ENCODE data around the gene UPK3BL1.
"Not testable (repeated sequence)": the region's sequence is repeated elsewhere in the genome, so short reads cannot be mapped to it uniquely, and the experiment has no call there.

UPK3BL1 gene, protein sequence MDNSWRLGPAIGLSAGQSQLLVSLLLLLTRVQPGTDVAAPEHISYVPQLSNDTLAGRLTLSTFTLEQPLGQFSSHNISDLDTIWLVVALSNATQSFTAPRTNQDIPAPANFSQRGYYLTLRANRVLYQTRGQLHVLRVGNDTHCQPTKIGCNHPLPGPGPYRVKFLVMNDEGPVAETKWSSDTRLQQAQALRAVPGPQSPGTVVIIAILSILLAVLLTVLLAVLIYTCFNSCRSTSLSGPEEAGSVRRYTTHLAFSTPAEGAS

DNA sequence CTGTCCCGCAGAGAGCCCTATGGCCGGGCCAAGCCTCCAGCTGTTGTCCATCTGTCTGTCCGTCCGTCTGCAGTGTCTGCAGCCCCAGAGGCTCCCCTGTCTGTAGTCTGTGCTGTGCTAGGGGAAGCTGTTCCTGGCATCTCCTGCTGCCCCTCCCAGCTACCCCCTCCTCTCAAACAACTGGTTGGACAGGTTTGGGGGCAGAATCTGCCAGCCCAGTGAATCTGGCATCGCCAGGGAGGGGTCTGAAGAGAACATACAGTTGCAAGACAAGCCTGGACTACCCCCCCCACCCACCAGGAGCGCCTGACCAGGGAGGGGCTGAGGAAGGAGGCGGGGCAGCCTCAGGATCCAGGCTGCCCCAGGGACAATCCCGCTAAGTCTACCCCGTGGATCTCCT, at the start of gene UPK3BL1:
UPK3BL1 (minus strand) TSS at position 101 of the 400 bp plus-strand sequence; CDS start at position 51, 50 bp downstream.
- DNase-seq (ENCODE audit: low spot score) = not testable (repeated sequence)

DNA sequence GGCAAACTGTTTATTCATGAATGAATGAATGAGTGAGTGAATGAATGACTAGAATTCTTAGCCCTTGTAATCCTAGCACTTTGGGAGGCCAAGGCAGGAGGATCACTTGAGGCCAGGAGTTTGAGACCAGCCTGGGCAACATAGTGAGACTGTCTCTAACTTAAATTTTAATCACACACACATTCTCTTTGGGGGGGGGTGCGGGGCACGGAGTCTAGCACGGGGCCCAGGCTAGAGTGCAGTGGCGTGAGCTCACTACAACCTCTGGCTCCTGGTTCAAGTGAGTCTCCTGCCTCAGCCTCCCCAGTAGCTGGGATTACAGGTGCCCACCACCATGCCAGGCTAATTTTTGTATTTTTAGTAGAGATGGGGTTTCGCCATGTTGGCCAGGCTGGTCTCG, 48.0 kb upstream of the UPK3BL1 start:
- not testable (repeated sequence) for DNase-seq (ENCODE audit: low spot score)

DNA sequence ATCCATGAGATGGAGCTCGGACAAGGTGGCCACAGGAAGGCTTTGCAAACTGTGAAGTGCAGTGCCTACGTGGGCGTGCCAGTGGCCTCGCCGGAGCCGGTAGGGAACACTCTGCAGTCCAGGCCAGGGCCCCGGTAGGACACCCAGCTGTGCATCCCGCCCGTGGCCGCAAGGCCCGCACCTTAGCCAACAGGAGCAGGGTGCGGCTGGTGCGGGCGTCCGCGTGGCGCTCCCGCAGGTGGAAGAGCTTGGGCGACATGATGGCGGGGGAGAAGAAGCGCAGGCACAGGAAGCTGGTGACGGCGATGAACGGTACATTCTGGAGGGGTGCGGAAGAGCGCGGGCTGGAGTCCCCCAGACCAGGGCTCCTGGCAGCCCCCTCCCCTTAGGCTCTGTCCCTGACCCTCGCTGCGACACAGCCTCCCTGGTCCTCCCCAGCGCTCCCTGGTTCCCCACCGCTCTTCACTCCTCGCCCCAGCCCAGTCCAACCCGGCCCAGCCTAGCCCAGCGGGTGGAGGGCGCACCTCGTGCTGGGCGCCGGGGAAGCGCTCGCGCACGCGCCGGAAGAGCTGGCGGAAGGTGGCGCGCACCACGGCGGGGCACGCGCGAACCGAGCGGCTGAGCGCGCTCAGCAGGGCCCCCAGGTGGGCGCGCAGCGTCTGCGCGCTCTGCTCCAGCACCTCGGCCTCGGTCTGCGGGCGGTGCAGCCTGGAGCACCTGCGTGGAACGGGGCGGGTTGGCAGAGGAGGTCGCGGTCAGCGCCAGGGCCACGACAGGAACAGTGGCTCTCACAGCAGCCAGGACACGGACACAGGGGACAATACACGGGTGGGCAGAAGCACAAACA, 47.1 kb upstream of the UPK3BL1 start:
- DNase-seq (ENCODE audit: low spot score) = not testable (repeated sequence)

DNA sequence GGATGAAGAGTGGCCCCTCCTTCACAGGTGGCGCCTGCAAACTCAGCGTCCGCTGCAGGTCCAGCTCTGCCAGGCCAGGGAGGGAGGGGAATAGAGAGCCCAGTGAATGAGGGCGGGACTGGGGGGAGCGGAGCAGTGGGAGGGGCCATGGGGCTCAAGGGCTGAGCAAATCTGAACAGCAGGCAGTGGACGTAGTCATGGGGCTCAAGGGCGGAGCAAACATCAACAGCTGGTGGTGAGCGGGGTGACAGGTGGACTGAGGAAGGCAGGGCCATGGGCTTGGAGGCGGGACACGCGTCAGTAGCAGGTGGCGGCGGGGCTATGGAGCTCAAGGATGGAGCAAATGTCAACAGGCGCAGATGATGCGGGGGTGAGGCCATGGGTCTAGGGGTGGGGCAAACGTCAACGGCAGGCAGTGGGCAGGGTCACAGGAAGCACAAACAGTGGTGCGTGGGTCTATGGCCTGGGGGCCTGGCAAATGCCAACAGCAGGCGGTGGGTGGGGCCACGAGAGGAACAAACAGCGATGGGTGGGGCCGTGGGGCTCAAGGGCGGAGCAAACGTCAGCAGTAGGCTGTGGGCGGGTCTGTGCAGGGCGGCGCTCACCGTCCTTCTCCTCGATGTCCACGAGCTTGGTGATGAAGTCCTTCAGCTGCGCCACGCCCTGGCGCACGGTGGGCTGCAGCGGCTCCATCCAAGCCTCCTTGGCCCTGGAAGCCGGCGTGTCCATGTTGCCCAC, 45.9 kb upstream of the UPK3BL1 start:
- DNase-seq (ENCODE audit: low spot score) = not testable (repeated sequence)

DNA sequence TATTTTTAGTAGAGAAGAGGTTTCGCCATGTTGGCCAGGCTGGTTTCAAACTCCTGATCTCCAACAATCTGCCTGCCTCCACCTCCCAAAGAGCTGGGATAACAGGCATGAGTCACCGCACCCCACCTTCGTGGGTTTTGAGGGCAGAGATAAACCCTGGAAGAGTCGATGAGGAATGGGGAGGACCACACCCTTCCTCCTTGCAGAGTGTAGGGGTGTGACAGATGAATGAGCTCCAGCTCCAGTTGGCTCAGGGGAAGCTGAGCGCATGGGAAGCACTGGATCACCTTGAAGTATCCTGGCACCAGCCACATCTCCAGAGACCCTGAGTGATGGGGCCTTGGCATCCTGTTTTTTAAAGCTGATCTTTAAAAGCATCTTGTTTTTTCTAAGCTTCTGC, 40.0 kb upstream of the UPK3BL1 start:
- not testable (repeated sequence) for DNase-seq (ENCODE audit: low spot score)

DNA sequence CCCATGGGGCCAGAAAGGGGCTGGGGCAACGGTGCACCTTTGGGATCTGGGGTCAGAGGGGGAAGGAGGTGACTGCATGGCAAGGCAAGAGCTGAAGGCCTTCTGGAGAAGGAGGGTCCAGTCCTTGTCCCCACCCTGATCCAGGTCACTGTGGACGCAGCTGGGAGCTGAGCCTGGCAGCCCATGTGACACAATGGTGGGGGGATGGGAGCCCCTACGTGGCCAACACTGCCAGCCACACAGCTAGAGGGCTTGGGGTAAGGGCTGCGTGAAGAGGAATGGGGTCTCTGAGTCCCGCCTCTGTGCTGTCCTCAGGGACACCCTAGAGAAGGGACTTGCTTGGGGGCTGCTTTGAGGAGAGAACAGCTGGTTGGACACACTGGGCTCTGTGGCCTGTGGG, 38.2 kb upstream of the UPK3BL1 start:
- not testable (repeated sequence) for DNase-seq (ENCODE audit: low spot score)

DNA sequence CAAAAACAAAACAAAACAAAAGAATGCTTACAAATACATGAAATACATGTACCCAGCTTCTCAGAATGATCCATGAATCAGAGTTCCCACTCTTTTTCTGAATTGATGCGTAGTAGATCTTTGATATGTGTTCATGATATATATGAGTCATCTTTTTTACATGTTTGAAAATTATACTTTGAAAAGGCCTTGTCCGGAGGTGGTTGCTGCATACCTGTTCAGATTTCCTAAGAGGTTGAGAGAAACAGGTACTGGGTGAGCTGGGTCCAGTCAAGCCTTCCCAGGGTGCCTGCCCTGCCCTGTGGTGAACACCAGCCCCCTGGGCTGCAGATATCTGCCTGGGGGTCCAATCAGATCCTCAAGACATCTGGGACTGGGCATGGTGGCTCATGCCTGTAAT, 33.0 kb upstream of the UPK3BL1 start:
- not testable (repeated sequence) for DNase-seq (ENCODE audit: low spot score)

DNA sequence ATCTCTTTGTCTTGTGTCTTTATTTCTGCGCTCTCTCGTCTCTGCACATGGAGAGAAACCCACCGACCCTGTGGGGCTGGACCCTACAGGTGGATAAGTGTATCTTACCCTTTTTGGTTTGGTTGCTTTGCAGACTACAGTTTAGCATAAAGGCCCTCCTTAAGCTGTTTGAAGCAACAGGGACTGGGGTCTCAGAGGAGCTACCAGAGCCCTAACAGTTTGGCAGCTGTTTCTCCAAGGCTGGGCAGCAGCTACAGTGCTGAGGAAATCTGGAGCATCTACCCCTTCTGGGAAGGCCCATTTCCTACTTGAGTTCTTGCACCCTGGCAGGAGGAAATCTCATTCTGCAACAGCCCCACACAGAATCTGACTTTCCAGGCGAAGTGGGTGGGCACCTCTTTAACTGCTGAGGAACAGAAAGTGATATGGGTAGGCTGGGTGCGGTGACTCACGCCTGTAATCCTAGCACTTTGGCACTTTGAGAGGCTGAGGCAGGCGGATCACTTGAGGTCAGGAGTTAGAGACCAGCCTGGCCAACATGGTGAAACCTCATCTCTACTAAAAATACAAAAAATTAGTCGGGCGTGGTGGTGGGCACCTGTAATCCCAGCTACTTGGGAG, 31.0 kb upstream of the UPK3BL1 start:
- not testable (repeated sequence) for DNase-seq (ENCODE audit: low spot score)

DNA sequence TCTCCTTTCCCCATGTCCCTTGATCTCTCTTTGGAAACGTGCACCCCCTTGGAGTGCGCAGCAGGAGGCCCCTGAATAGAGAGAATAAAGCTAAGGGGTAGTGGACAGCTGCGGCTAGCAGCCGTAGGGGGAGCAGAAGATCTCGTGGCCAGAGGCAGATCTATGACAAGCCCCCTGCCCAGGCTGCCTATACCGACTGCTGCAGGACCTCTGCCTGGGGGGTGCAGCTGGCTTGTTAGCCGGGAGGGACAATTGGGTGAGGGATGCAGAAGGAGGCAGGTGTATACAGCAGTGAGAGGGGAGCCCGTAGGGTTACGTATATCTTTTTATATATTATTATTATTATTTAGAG, 29.3 kb upstream of the UPK3BL1 start:
- not testable (repeated sequence) for DNase-seq (ENCODE audit: low spot score)

DNA sequence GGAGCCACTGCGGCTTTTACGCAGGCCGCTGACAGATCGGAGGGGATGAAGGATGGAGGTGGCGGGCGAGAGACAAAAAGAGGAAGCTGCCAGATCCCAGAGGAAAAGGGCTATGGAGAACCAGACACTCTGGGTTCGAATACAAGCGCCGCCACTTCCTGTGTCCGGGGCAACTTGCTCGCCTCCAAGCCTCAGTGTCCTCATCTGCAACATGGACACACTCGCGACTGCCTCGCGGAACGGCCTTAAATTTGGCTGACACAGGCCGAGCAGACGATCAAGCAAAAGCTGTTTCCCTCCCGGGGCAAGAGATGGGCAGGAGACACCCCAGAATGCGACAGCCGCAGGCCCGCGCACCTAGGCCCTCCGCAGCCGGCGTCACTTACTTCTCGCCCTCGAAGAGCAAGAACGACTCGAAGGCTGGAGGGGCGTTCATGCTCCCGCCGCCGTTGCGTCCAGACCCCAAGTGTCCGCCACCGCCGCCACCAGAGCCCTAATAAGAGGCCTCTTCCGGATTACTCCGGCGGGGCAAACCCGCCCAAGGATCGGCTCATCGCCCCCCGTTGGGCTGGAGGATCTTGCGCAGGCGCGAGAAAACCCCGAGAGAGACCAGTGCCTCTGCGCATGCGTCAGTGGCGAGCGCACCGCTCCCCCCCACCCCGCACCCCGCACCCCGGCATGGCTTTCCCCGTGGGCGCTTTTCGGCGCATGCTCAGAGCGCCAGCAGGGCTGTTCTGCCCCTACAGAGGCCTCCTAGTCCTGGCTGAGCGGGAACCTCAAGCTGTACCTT, 28.8 kb upstream of the UPK3BL1 start, which contains the start of gene POLR2J2:
POLR2J2 (minus strand) TSS at position 498 of the 790 bp plus-strand sequence; CDS start at position 436, 62 bp downstream.
- not testable (repeated sequence) for DNase-seq (ENCODE audit: low spot score)

DNA sequence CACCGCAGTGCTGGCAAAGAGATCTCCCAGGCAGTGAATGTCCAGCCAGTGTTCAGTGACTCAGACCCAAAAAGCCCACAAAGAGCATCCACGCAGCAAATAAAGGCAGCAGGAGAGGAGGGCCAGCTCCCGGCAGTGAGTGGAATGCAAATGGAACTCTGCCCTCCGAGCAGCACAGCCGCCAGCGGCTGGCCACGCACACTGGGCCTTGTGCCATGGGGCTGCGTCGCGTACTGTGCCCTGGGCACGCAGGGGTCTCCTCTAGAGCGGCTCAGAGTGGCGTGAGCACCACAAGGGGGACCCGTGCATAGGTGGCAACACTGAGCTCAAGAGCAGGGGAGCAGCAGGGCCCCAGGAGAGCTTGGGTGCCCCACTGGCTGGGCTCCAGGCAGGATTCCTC, 24.9 kb upstream of the UPK3BL1 start:
- DNase-seq (ENCODE audit: low spot score) = not testable (repeated sequence)

DNA sequence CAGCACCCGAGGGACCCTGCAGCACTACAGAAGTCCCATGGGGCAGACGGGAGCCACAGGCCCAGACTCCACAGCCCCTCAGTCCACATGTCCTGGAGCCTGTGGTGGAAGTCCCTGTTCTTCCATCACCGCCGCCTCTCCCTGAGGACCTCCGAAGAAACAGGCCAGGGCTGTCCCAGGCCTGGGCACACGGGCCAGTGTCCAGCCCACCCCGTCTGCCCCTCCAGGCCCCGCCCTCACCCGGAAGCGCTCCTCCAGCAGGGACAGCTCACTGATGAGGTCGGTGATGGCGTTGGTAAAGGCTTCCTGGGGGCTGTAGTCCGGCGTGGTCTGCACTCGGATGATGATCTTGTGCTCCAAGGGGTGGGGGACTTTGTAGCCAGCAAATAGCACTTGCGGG, 24.3 kb upstream of the UPK3BL1 start:
- not testable (repeated sequence) for DNase-seq (ENCODE audit: low spot score)

DNA sequence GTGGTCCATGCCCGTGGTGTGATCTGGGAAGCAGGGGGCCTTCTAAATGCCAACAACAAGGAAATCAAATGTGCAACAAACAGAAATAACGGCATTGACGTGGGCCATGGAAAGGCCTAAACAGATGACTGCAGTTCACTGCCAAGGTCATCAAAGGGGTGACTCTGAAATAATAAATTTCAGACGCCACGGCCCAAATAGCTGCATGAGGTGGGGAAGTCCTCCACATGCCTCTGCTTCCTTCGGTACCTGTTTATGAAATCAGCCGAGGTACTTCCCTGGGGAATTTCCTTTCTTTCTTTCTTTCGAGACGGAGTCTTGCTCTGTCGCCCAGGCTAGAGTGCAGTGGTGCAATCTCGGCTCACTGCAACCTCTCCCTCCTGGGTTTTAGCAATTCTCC, 22.2 kb upstream of the UPK3BL1 start:
- not testable (repeated sequence) for DNase-seq (ENCODE audit: low spot score)

DNA sequence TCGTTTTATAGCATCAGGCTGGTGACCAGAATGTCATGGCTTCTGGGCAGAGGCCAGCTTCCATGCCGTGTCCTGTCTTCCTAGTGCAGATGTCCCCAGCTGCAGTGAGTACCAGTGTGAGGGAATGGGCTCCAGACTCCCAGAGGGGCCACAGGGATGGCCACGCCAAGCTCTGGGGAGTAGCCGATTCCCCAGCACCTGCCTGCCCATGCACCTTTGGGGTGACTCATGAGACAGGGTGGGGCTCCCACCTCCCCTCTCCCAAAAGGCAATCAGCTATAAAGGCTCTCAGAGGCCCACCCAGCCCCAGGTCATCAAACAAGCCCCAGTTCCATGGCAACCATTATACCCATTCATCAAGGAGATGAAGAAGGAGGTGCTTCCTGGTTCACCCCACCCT, 7.3 kb upstream of the UPK3BL1 start, which contains the start of gene SPDYE2B:
SPDYE2B (plus strand) TSS at position 396 of the 400 bp plus-strand sequence. CDS start 2,030 bp downstream, outside the sequence.
- not testable (repeated sequence) for DNase-seq (ENCODE audit: low spot score)

DNA sequence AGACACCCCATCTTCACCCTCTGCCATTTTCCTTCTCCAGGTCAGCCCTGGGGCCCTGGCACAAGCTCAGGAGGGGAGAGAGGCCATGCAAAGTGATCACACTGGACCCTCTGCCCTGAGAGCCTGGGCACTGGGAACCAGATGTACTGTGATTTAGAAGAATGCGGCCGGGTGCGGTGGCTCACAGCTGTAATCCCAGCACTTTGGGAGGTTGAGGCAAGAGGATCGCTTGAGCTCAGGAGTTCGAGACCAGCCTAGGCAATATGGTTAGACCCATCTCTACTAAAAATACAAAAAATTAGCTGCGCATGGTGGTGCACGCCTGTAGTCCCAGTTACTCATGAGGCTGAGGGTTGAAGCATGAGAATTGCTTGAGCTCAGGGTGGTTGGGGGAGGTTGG, 5.2 kb upstream of the UPK3BL1 start:
- DNase-seq (ENCODE audit: low spot score) = not testable (repeated sequence)

DNA sequence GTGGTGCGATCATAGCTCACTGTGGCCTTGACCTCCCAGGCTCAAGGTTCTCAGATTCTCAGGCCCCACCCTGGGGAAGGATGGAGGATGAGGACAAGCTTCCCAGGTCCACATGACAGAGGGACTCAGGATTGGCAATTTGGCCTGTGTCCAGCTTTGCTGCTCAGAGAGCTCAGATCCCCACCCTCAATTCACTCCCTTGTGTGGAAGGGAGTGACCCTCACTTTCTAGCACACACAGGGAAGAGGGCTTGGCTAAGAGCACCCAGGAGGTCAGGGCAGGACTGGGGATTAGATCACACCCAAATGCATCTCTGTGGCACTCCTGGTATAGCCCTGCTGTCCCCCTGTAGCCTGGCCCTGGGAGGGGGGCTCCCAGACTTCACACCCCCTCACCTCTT, 813 bp upstream of the UPK3BL1 start:
- not testable (repeated sequence) for DNase-seq (ENCODE audit: low spot score)

DNA sequence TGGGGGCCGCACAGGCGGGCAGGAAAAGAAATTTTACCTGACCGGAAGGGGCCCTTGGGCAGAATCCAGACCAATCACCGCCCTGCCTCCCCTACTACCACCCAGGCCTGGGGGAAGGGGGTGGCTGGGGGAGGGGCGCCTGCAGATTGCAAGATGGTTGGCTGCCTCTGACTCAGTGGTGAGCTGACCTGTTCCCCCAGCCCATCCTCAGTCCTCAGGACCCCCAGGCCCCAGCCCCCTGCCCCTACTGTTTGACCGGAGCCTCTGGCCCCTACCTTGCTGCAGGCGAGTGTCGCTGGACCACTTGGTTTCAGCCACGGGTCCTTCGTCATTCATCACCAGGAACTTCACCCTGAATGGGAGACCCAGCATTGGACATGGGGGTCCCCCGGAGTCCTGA, 3.7 kb downstream of the UPK3BL1 start:
- DNase-seq (ENCODE audit: low spot score) = not testable (repeated sequence)

DNA sequence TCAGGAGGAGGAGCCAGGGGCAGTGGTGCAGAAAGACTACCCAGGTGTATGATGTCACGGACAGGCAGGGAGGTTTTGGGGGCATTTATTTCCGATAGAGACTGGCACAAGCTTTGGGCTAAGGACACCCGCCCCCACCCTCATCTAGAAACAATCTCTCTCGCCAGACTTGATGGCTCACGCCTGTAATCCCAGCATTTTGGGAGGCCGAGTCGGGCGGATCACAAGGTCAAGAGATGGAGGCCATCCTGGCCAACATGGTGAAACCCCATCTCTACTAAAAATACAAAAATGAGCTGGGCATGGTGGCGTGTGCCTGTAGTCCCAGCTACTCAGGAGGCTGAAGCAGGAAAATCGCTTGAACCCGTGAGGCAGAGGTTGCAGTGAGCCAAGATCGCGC, 5.6 kb downstream of the UPK3BL1 start:
- not testable (repeated sequence) for DNase-seq (ENCODE audit: low spot score)

DNA sequence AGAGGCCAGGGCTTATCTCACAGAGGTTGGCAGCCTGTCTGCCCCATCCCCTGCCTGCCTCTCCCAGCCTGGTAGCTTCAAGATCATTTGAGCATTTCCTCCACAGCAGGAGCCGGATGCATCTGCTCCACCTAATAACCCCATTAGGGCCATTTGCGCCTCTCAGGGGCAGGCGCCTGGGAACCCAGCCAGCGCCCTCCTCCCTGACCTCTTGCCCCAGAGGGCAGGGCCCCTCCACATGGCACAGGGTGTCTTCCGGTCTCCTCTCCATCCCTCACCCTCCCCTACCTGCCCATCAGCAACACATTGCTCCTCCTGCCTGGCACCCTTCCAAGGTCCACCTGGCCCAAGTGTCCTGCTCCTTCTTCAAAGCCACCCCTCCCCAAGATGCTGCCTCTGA, 7.2 kb downstream of the UPK3BL1 start:
- not testable (repeated sequence) for DNase-seq (ENCODE audit: low spot score)

DNA sequence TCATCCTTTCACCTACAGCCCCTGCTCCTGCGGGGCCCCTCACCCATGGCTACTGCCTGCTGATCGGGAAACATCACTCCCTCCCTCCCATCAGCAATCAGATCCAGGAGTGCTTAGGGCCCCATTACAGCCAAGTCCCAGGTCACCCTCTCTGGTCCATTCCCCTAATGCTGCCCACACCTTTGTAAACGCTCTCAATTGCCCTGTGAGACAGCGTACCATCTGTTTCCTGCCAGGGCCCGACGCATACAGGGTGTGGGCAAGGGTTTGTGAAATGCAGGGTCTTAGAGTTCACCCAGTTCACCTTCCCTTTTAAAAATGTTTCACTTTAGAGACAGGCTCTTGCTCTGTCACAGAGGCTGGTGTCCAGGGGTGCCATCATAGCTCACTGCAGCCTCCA, 8.3 kb downstream of the UPK3BL1 start:
- not testable (repeated sequence) for DNase-seq (ENCODE audit: low spot score)

DNA sequence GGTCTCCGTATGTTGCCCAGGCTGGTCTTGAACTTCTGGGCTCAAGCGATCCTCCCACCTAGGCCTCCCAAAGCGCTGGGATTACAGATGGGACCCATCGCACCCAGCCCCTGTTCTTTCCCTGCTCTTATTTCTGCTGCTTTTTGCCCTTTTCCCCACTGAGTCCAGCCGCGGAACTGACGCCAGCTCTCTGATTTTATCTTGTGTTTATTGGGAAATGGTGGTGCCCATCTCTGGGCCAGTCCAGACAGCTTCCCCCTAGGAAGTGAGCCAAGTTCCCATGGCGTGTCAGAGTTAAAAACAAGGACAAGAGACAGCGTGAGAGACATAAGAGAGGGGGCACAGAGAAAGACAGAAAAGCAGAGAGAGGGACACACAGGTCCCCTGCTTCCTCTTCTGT, 12.0 kb downstream of the UPK3BL1 start:
- DNase-seq (ENCODE audit: low spot score) = not testable (repeated sequence)
